Measurements from ENCODE around the gene HMGN3. TPM values are rescaled to one million over a fixed set of nuclear protein-coding genes. Genes with fewer than 3 reads are reported as not detected.

HMGN3 gene
- 50.1 and 55.0 TPM in 2 replicates for total RNA-seq
- long read RNA-seq, transcript HMGN3-201 (6 exons, 831 nt) = minor isoform, 30 of 129 reads
- long read RNA-seq, transcript HMGN3-202 (6 exons, 872 nt) = major isoform, 31 of 129 reads
- long read RNA-seq, partial matches to known transcripts = 59 of 129 reads
- long read RNA-seq, other reads (novel, unspliced or antisense) = 9 of 129 reads

GRCh38 chr6:79234150-79235022, at the start of gene HMGN3:
Gene HMGN3, minus strand, starts transcription at chr6:79234682.
- Mint-ChIP-seq H3K4me3 (ENCODE audit: unreplicated experiment) (peak within 1 kb of the TSS; percentile 99), H3K9me3 (ENCODE audit: unreplicated experiment) (peaks cover 6% of the 10 kb centered on the region), H3K27me3 (ENCODE audit: unreplicated experiment) (no peaks in the 10 kb centered on the region), H3K27ac (ENCODE audit: unreplicated experiment) (peak within 1 kb of the TSS; percentile 93), H3K36me3 (ENCODE audit: unreplicated experiment) (peaks cover 5% of the 10 kb centered on the region), H3K4me1 (ENCODE audit: unreplicated experiment) (peaks cover 16% of the 10 kb centered on the region)
- DNase-seq (ENCODE audit: extremely low spot score, unreplicated experiment) = peak; percentile 98
- no peak for TF ChIP-seq CTCF (IDR thresholded peaks at IDR 0.05)

GRCh38 chr6:79280756-79281155, 46.3 kb upstream of the HMGN3 start:
- H3K9me3 Mint-ChIP-seq (ENCODE audit: unreplicated experiment) = peaks cover 7% of the 10 kb centered on the region
- peaks cover 2% of the 10 kb centered on the region for H3K36me3 Mint-ChIP-seq (ENCODE audit: unreplicated experiment)
- H3K4me1 Mint-ChIP-seq (ENCODE audit: unreplicated experiment) = peaks cover 15% of the 10 kb centered on the region
- no peak overlapping the region for H3K4me3 Mint-ChIP-seq (ENCODE audit: unreplicated experiment)
- no peak for TF ChIP-seq CTCF (IDR thresholded peaks at IDR 0.05)
- DNase-seq (ENCODE audit: extremely low spot score, unreplicated experiment) = no peak
- H3K27ac Mint-ChIP-seq (ENCODE audit: unreplicated experiment) = no peak overlapping the region
- peaks cover 2% of the 10 kb centered on the region for H3K27me3 Mint-ChIP-seq (ENCODE audit: unreplicated experiment)

- H3K27ac Mint-ChIP-seq (ENCODE audit: unreplicated experiment) = peak overlapping the region; percentile 88
- H3K4me1 Mint-ChIP-seq (ENCODE audit: unreplicated experiment) = peaks cover 15% of the 10 kb centered on the region
- no peak for DNase-seq (ENCODE audit: extremely low spot score, unreplicated experiment)
- peaks cover 2% of the 10 kb centered on the region for H3K36me3 Mint-ChIP-seq (ENCODE audit: unreplicated experiment)
- H3K27me3 Mint-ChIP-seq (ENCODE audit: unreplicated experiment) = no peaks in the 10 kb centered on the region
- peaks cover 5% of the 10 kb centered on the region for H3K9me3 Mint-ChIP-seq (ENCODE audit: unreplicated experiment)
- TF ChIP-seq CTCF (IDR thresholded peaks at IDR 0.05) = no peak
- no peak overlapping the region for H3K4me3 Mint-ChIP-seq (ENCODE audit: unreplicated experiment)
Observed at GRCh38 chr6:79277109-79277508, 42.6 kb upstream of the HMGN3 start.

DNA sequence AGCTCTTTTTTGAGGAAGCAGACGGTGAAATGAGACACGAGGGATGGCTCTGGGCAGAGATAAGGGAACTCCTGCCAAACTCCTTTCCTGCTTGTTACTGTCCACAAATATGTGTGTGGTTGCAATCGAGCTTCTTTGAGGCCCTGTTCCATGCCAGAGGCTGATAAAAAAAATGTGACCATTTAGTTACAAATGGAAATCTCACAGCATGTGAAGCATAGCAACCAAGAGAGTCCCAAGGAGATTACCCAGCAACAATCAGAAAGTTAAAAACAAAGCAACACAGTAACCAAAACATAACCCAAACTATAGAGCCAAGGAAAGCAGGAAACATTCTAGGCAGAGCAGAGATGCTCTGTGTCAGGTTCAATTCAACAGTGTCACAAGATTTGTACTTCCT, 35.4 kb upstream of the HMGN3 start:
- H3K4me3 Mint-ChIP-seq (ENCODE audit: unreplicated experiment) = peak overlapping the region; percentile 2
- TF ChIP-seq CTCF (IDR thresholded peaks at IDR 0.05) = no peak
- H3K9me3 Mint-ChIP-seq (ENCODE audit: unreplicated experiment) = no peaks in the 10 kb centered on the region
- no peak for DNase-seq (ENCODE audit: extremely low spot score, unreplicated experiment)
- no peaks in the 10 kb centered on the region for H3K36me3 Mint-ChIP-seq (ENCODE audit: unreplicated experiment)
- peaks cover 13% of the 10 kb centered on the region for H3K4me1 Mint-ChIP-seq (ENCODE audit: unreplicated experiment)
- peaks cover 17% of the 10 kb centered on the region for H3K27me3 Mint-ChIP-seq (ENCODE audit: unreplicated experiment)
- peak overlapping the region; percentile 89 for H3K27ac Mint-ChIP-seq (ENCODE audit: unreplicated experiment)

GRCh38 chr6:79267128-79267527, 32.6 kb upstream of the HMGN3 start:
- Mint-ChIP-seq H3K4me3 (ENCODE audit: unreplicated experiment) (no peak overlapping the region), H3K27ac (ENCODE audit: unreplicated experiment) (no peak overlapping the region), H3K4me1 (ENCODE audit: unreplicated experiment) (peaks cover 13% of the 10 kb centered on the region), H3K36me3 (ENCODE audit: unreplicated experiment) (no peaks in the 10 kb centered on the region), H3K27me3 (ENCODE audit: unreplicated experiment) (peaks cover 17% of the 10 kb centered on the region), H3K9me3 (ENCODE audit: unreplicated experiment) (no peaks in the 10 kb centered on the region)
- no peak for DNase-seq (ENCODE audit: extremely low spot score, unreplicated experiment)
- no peak for TF ChIP-seq CTCF (IDR thresholded peaks at IDR 0.05)
